ENCODE results near the gene ALDH16A1.
"Not testable (repeated sequence)": the region's sequence is repeated elsewhere in the genome, so short reads cannot be mapped to it uniquely, and the experiment has no call there.

Gene ALDH16A1

DNA sequence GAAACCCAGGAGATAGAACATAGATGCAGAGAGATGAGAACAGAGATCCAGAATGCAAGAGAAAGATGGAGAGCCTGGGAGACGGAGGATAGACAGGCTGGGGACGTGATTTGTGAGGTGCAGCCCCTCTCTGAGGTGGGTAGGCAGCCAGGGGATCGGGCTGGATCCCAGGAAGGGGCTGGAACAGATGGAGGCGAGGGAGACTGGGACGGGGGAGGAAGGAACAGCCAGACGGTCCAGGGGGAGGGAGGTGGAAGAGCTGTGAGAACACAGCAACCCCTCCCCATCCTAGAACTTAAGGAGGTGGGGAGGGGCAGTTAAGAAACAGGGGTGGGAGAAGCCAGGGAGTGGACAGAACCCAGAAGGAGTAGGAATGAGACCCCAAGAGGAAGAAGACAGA is 14.8 kb upstream of the ALDH16A1 start:
- no peak overlapping the region for H3K27ac ChIP-seq
- DNase-seq (ENCODE audit: low read depth, low spot score): no peak

DNA sequence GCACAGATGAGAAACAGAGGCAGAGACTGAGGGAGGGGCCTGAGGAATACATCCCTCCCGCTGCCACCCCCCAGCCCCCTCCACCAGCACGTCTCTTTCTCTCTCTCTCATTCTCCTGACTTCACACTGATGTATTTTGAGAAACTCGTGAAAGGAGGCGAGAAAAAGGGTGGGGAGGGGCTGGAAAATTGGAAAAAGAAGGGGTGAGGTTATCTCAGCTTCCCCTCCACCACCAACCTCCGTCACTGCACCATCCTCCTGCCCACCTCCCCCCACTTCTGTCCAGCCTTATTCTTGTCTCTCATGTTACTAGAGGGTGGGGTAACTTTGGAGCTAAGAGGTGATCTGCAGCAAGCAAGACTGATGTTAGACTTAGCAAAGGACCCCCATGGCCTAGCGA is 13.2 kb upstream of the ALDH16A1 start:
- no peak for DNase-seq (ENCODE audit: low read depth, low spot score)
- no peak overlapping the region for H3K27ac ChIP-seq

DNA sequence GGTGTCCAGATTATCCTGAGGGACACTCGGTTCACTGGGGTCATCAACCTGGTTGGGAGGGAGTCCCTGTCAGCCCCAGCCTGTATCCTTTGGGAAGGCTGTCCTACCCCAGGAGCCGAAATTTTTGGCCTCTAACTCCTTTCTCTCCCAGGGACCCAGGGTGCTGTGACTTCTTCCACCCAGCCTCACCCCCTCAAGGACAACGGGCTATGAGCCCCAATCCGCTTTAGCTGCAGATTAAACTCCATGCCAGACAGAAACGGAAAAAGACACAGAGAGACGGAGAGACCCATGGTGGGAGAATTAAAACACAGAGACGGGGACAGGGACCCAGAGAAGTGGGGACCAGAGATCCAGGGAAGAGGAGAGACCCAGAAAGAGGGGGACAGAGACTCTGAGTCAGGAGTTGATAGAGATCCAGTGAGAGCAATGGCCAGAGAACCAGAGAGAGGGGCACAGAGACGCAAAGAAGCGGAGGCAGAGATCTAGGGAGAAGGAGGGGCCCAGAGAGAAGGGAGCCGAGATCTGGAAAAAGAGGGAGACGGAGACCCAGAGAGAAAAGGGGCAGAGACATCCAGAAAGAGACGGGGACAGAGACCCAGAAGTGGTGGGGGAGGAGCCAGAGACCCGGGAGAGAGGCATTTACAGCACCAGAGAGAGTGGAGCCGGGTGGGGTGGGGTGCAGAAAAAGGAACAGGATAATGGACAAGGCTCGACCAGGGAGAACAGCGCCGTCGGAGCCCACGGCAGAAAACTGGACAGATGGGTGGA is 12.4 kb upstream of the ALDH16A1 start:
- no peak for DNase-seq (ENCODE audit: low read depth, low spot score)

DNA sequence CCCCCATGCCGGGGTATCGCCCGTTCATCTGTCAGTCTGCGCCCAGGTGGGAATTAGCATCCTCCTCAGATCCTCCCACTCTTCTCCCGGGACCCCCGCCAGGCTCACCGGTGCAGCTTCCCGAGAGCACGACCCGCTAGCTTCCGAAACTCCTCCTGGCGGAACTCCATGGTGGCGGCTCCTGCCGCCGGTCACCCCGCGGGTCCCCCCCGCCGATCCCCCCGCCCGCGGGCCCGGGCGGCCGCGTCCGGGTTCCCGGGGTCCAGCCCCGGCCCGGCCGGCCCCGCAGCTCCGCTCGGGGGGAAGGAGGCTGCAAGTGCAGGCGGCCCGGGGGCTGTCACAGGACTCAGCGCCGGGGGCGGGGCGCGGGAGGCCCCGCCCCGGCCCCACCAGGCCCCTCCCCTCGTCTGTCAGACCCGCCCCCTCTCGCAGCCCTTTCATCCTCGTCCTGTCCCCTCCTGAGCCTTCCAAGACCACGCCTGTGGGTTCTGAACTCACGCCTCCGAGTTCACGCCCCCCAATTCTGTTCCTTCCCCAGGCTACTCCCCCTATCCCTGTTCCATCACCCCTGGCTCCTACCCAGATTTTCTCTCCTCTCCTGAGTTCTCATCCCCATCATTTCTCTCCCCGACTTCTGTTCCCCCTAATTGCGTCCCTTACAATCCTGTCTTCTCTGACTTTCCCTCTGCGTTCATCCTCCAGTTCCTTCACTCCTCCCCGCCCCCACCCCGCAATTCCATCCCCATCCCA is 11.6 kb upstream of the ALDH16A1 start, which contains the start of gene SLC17A7:
Gene SLC17A7 (minus strand): TSS at position 318 of the 750 bp plus-strand sequence. CDS start 148 bp downstream, at position 170.
- no peak within 1 kb of the TSS for H3K27ac ChIP-seq
- DNase-seq (ENCODE audit: low read depth, low spot score): no peak

More for the DNA sequence above, 12.4 kb upstream of the ALDH16A1 start:
- no peak overlapping the region for H3K27ac ChIP-seq

DNA sequence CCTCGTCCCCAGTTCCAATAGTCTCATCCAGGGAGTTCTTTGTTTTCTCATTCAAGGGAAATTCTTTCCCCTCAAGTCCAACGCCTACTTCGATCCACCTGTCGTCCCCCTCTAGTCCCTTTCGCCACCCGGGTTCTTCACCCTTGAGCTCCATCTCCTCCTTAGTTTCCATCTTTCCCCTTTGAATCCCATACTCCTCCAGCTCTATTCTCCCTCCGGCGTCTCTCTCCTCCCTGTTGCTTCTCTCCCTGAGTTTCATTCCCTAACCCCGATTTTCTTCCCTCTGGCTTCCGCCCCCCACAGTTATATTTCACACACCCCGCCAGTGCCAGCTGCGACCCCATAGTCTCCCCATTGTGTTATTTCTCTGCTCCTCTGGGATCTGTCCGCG is 11.1 kb upstream of the ALDH16A1 start:
- H3K27ac ChIP-seq: no peak overlapping the region
- DNase-seq (ENCODE audit: low read depth, low spot score): no peak

DNA sequence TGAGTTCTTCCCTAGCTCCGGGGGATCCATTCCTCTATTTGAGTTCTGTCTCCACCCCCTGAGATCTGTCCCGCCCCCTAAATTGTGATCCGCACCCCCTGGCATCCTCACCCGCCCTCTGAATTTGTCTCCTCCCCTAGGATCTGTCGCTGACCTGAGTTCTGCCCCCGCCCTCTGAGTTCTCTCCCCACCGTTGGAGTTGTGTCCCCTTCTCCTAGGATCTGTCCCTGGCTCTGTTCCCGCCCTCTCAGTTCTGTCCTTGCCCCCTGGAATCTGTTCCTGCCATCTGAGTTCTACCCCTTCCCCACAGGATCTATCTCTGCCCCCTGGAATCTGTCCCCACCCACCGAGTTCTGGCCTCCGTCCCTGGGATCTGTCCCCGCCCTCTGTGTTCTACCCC is 10.7 kb upstream of the ALDH16A1 start:
- DNase-seq (ENCODE audit: low read depth, low spot score): no peak

DNA sequence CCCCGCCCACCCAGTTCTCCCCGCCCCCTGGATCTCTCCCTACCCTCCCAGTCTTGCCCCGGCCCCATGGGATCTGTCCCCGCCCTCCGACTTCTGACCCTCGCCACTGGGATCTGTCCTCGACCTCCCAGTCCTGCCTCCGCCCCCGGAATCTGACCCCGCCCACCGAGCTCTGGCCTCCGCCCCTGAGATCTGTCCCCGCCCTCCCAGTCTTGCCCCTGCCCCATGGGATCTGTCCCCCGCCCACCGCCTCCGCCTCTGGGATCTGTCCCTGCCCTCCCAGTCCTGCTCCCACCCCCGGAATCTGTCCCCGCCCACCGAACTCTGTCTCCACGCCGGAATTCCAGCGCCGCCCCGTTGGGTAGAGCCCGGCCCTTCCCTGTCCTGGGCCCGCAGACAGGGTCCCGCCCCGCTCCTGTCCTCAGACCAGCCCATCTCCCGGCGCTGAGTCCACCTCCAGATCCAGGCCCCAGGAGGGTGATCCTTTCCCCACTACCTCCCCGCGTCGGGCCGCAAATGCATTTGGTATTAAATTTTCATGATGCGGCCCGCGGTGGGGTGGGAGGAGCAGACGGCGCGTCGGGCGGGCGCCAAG is 10.2 kb upstream of the ALDH16A1 start:
- peak overlapping the region; percentile 20 for H3K27ac ChIP-seq
- DNase-seq (ENCODE audit: low read depth, low spot score): peak; percentile 20

More for the DNA sequence above, 10.7 kb upstream of the ALDH16A1 start:
- H3K27ac ChIP-seq: no peak overlapping the region

DNA sequence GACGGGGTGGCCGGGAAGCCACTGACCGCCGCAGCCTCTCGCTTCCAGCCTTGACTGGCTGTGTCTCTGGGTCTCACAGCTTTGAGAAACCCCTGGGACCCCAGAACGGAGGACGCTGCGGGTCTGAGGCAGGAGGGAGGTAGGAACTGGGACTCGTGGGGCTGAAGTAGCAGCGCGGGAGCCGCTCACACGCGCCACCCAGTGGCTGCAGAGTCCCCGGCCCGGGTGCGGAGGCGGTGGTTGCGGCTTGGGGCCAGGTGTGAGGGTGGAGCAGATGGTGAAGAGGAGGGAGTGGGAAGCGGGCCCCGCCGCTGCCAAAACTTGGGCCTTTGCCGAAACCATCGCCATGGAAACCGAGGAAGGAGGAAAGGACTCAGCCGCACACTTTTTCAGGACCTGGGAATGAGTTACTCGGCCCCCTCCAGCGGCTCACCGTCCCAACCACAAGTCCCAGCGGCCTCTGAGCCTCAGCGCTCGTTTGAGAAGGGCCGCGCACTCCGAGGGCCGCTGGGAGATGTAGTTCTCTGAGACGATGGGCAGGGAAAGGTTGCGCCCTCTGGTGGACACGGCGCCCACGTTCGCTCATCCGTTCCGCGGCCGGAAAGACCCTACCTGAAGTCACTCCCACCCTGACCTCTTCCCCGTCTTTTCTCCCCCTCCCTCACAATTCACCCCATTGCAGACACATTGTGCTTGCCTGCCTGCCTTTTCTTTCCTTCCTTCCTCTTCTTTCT is 9.5 kb upstream of the ALDH16A1 start:
- DNase-seq (ENCODE audit: low read depth, low spot score): peak; percentile 49
- H3K27ac ChIP-seq: peak overlapping the region; percentile 20

DNA sequence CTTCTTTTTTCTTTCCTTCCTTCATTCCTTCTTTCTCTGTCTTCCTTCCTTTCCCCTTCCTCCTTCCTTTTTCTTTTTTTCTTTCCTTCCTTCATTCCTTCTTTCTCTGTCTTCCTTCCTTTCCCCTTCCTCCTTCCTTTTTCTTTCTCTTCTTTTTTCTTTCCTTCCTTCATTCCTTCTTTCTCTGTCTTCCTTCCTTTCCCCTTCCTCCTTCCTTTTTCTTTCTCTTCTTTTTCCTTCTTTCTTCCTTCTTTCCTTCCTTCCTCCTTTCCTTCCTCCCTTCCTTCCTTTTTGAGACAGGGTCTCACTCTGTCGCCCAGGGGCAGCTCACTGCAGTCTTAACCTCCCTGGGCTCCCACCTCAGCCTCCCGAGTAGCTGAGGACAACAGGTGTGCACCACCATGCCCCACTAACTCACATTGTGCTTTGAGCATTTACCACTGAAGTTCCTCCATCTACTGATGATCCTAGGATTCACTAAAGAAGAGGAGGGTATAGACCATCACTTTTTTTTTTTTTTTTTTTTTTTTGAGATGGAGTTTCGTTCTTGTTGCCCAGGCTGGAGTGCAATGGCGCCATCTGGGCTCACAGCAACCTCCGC is 8.8 kb upstream of the ALDH16A1 start:
- H3K27ac ChIP-seq; DNase-seq (ENCODE audit: low read depth, low spot score): not testable (repeated sequence)

DNA sequence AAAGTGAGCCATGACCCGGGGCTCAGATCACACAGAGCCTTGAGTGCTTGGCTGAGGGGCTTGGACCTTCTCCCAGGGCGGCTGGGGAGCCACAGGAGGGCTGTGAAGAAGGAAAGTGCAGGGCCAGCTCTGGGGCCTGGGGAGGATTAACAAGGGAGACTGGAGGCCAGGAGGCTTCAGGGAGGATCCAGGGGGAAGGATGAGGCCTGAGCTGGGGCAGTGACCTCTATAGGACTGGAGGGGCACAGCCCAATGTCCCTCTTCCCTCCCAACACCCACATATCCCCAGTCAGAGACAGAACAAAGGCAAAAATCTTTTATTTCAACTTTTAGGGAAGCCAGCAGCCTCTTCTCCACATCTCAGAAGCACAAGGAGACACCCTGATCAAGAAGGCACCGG is 7.0 kb upstream of the ALDH16A1 start:
- DNase-seq (ENCODE audit: low read depth, low spot score): no peak
- no peak overlapping the region for H3K27ac ChIP-seq

DNA sequence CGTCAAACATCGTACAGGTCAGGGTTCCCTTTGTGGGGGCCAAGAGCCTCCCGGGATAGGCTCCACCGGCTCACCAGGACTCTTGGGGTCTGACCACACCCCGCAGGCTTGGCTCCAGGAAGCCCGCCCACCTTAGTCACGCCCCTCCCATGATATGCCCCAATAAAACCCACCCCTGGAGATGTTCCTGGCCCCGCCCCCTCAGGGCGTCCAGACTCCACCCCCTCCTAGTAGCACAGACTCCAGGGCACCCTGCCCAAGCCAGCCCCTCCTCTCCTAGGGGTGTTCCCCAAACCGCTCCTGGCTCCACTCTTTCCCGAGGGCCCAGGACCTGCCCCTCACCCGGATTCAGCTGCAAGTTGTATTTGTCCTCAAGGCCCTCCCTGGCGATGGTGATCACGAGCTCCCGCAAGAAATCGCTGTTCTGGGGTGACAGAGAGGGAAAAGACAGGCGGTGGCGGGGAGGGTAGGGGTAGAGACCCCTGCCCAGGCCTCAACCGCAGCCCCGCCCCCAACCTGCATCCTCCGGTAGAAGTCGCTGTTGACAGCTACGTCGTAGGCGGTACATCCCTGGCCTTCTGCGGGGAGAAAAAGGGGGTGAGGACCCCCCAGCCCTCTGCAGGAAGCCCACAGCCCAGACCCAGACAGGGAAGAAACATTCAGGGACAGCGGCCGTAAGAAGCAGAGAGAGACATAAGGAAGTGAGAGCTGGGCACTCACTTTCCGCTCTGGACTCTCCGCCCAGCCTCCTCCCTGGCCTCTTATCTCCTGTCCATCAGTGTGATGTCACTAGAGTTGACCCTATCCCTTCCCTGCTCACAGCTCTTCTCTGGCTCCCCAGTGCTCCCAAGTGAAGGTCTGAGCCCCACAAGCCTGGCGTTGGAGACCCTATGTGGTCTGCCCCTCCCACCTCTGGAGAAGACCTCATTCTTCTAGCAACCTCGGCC is 5.3 kb upstream of the ALDH16A1 start:
- no peak overlapping the region for H3K27ac ChIP-seq
- no peak for DNase-seq (ENCODE audit: low read depth, low spot score)

DNA sequence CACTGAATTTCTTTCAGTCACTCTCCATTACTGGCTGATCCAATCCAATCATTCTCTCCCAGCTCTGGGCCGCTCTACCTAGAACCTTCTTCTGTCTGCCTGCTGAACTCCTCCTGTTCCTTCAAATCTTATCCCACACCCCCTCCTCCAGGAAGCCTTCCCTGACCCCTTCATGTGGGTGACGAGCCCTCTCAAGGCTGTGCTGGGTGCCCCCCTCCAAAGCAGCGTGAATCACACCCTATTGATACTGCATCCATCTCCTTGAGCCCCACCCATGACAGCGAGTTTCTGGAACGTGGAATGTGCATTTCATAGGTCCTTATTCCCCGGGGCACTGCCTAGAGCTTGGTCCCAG is 4.6 kb upstream of the ALDH16A1 start:
- no peak for DNase-seq (ENCODE audit: low read depth, low spot score)
- H3K27ac ChIP-seq: no peak overlapping the region

DNA sequence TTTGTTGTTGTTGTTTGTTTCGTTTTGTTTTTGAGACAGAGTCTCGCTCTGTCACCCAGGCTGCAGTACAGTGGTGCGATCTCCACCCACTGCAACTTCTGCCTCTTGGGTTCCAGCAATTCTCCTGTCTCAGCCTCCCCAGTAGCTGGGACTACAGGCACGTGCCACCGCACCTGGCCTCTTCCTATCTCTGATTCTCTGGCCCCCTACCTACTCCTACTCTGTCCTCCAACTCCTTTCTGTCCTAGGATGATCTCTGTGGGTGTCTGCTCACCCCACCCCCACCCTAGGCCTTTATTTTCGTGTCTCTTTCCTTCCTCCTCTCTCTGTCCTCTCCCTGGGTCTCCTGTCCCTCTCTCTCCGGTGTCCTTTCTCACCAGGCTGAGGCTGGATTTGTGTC is 2.6 kb upstream of the ALDH16A1 start:
- H3K27ac ChIP-seq: no peak overlapping the region
- DNase-seq (ENCODE audit: low read depth, low spot score): no peak

DNA sequence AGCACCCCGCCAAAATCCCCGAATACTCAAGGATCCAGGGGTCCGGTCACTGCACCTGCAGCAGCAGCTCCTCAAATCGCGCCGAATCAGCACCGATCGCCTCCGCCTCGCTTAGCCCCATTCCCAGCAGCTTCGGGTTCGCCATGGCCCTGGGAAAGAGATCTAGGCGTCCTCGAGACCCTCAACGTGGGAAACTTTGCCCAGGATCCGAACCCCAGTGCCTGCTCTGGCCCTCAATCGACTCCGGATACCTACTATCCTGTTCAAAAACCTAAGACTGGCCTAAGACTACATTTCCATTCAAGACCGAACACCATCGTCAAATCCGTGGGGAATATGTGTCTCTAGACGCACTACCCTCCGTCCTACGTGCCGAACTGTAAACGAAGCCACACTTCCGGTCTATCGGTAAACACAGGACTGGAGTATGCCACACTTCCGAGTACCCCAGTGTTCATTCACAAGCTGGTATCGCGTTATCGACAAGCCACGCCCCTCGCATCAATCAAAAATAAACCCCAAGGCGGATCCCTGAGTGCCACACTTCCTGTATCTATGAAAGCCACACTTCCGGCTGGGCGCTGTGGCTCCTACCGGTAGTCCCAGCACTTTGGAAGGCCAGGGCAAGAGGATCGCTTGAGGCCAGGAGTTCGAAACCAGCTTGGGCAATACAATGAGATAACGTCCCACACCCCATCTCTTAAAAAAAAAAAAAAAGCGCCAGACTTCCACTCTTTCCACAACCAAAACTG is 1.4 kb upstream of the ALDH16A1 start, which contains the start of gene PIH1D1:
Gene PIH1D1 (minus strand): TSS at position 385 of the 752 bp plus-strand sequence. CDS start 240 bp downstream, at position 145.
- DNase-seq (ENCODE audit: low read depth, low spot score): peak; percentile 98
- peak within 1 kb of the TSS; percentile 83 for H3K27ac ChIP-seq

DNA sequence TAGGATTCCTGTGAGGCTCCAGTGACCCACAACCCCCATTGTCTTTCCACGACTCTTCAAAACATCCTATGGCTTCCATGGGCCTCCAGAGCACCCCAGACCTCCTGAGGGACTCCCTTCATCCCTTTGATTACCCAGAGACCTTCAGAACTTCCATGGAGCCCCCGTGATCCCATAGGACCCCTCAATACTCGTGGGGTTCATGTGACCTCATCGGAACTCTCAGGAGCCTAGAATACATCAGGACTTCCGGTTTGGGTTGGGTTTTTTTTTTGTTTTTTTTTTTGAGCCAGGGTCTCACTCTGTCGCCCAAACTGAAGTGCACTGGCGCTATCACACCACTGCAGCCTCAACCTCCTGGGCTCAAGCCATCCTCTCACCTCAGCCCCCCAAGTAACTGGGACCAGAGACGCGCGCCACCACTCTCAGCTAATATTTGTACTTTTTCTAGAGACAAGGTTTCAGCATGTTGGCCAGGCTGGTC is 774 bp downstream of the ALDH16A1 start:
- DNase-seq (ENCODE audit: low read depth, low spot score): no peak
- H3K27ac ChIP-seq: peak overlapping the region; percentile 83

DNA sequence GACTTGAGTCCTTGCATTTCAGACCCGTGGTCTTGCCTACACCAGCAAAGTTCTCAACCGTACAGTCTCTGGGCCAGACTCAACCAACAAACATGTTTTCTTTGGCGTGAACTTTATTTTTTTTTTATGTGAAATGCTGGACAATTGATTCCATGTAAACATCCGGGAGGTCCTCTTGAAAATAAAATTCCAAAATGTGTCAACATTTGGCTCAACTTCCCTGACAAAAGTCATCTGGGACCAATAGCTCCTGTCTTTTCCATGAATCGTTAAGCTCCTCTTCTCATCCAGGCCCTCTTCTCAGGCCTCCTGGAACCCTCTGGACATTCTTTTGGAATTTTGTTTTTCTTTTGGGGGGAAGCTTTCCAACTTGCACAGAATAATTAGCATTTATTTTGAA is 2.7 kb downstream of the ALDH16A1 start:
- no peak for DNase-seq (ENCODE audit: low read depth, low spot score)
- no peak overlapping the region for H3K27ac ChIP-seq

DNA sequence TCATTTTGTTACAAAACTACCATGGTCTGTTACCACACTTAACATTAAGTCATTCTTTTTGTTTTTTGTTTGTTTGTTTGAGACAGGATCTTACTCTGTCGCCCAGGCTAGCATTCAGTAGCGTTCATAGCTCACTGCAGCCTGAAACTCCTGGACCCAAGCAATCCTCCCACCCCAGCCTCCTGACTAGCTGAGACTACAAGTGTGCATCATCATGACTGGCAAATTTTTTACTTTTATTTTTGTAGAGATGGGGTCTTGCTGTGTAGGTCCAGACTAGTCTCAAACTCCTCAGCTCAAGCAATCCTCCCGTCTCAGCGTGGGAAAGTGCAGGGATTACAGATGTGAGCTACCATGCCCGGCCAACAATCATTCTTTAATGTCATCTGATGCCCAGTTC is 3.3 kb downstream of the ALDH16A1 start:
- no peak overlapping the region for H3K27ac ChIP-seq
- no peak for DNase-seq (ENCODE audit: low read depth, low spot score)

DNA sequence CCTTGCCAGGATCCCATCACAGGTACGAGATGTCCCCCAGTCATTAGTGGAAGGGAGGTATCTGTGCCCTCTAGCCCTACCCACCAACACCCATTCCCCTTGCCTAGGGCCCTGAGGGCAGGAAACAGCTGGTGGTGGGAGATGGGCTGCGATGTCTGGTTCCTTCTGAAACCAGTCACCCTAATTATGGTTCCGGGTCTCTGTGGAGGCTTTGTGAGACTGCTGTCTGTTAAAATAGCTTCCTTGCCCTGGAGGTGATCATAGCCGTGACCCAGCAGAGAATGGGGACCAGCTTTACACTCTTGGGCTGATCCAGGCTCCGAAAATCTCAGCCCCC is 5.5 kb downstream of the ALDH16A1 start:
- DNase-seq (ENCODE audit: low read depth, low spot score): no peak
- no peak overlapping the region for H3K27ac ChIP-seq
